NCI-H2107 (cell line): Measurements from ENCODE around the gene NFE2L2.
A peak's percentile ranks its signal among the peaks of the same experiment; 100 is the strongest.
"Not testable (repeated sequence)": the region's sequence is repeated elsewhere in the genome, so short reads cannot be mapped to it uniquely, and the experiment has no call there.

ENCODE experiments used
- DNase-seq: peaks from one replicate; lab custom pipeline; 2025; lab: John Stamatoyannopoulos, UW

Gene NFE2L2

GRCh38 chr2:177264693-177265587 lies at the start of gene NFE2L2:
TSS of gene NFE2L2 (minus strand) at chr2:177264727. CDS start at chr2:177264576, 151 bp downstream.
- DNase-seq, result peak; percentile 60

- no peak for DNase-seq
Observed at GRCh38 chr2:177314194-177314593, 49.7 kb upstream of the NFE2L2 start.

GRCh38 chr2:177313162-177313781 lies 48.7 kb upstream of the NFE2L2 start:
- no peak for DNase-seq

- DNase-seq, result no peak
Observed at GRCh38 chr2:177312562-177312961, 48.0 kb upstream of the NFE2L2 start.

GRCh38 chr2:177309672-177310309 lies 45.3 kb upstream of the NFE2L2 start:
- DNase-seq, result not testable (repeated sequence)

GRCh38 chr2:177306550-177306949 lies 42.0 kb upstream of the NFE2L2 start:
- no peak for DNase-seq

GRCh38 chr2:177303939-177304338 lies 39.4 kb upstream of the NFE2L2 start:
- no peak for DNase-seq

GRCh38 chr2:177302552-177302951 lies 38.0 kb upstream of the NFE2L2 start:
- DNase-seq, result no peak

- DNase-seq, result no peak
Observed at GRCh38 chr2:177298191-177298590, 33.7 kb upstream of the NFE2L2 start.

GRCh38 chr2:177296040-177296439 lies 31.5 kb upstream of the NFE2L2 start:
- DNase-seq, result no peak

- DNase-seq, result no peak
Observed at GRCh38 chr2:177295484-177295883, 31.0 kb upstream of the NFE2L2 start.

GRCh38 chr2:177291701-177292100 lies 27.2 kb upstream of the NFE2L2 start:
- no peak for DNase-seq

- DNase-seq, result no peak
Observed at GRCh38 chr2:177289824-177290628, 25.5 kb upstream of the NFE2L2 start.

GRCh38 chr2:177287814-177288213 lies 23.3 kb upstream of the NFE2L2 start:
- no peak for DNase-seq

GRCh38 chr2:177285892-177286715 lies 21.6 kb upstream of the NFE2L2 start:
- DNase-seq, result no peak

- DNase-seq, result no peak
Observed at GRCh38 chr2:177284531-177284930, 20.0 kb upstream of the NFE2L2 start.

- no peak for DNase-seq
Observed at GRCh38 chr2:177283906-177284305, 19.4 kb upstream of the NFE2L2 start.

GRCh38 chr2:177282787-177283572 lies 18.5 kb upstream of the NFE2L2 start:
- DNase-seq, result no peak

- DNase-seq, result peak; percentile 50
Observed at GRCh38 chr2:177282181-177282641, 17.7 kb upstream of the NFE2L2 start.
